Measurements from ENCODE around the gene SLC2A13. TPM values are rescaled to one million over a fixed set of nuclear protein-coding genes. Genes with fewer than 3 reads are reported as not detected.
"Not testable (repeated sequence)": the region's sequence is repeated elsewhere in the genome, so short reads cannot be mapped to it uniquely, and the experiment has no call there.

SLC2A13 gene
- total and polyA plus RNA-seq, 4 donors: 3.2 to 21.4 (median 7.4) TPM

DNA sequence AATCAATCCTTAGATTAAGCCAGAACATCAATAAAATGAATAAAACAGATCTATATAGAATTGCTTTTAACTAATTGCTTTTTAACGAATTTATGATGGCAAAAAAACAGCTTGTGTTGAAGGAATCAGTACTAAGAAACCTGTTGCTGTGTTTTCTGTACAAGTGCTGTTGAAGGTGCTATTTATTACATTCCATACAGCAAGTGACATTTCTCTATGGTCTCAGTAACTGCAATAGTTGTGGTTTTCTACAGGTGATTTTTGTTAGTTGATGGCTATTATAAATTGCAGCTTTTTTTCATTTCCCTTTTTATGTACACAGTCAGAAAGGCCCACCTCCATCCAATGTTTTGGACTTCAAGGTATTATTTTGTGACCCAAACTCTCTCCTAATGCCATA is 56.6 kb downstream of the SLC2A13 start:
- Histone ChIP-seq H3K4me3 (no peak overlapping the region), H3K27me3 (ENCODE audit: control insufficient read depth in 3 of 3, insufficient read depth in 3 of 3, low read length in 2 of 3) (no peaks in the 10 kb centered on the region), H3K4me1 (ENCODE audit: control insufficient read depth in 5 of 5, insufficient read depth in 5 of 5, low read length in 5 of 5) (peaks cover 0 to 2% (median 0%) of the 10 kb centered on the region in 5 donors), H3K9ac (ENCODE audit: insufficient read depth in 1 of 2, low read length in 2 of 2) (no peak overlapping the region), H3K27ac (ENCODE audit: low read depth in 1 of 2, low read length in 1 of 2) (no peak overlapping the region), H3K9me3 (ENCODE audit: control insufficient read depth in 4 of 4, insufficient read depth in 3 of 4, low read length in 3 of 4) (no peaks in the 10 kb centered on the region), H3K36me3 (ENCODE audit: control insufficient read depth in 4 of 4, insufficient read depth in 4 of 4, low read length in 4 of 4) (no peaks in the 10 kb centered on the region)
- TF ChIP-seq, protein P1, sequence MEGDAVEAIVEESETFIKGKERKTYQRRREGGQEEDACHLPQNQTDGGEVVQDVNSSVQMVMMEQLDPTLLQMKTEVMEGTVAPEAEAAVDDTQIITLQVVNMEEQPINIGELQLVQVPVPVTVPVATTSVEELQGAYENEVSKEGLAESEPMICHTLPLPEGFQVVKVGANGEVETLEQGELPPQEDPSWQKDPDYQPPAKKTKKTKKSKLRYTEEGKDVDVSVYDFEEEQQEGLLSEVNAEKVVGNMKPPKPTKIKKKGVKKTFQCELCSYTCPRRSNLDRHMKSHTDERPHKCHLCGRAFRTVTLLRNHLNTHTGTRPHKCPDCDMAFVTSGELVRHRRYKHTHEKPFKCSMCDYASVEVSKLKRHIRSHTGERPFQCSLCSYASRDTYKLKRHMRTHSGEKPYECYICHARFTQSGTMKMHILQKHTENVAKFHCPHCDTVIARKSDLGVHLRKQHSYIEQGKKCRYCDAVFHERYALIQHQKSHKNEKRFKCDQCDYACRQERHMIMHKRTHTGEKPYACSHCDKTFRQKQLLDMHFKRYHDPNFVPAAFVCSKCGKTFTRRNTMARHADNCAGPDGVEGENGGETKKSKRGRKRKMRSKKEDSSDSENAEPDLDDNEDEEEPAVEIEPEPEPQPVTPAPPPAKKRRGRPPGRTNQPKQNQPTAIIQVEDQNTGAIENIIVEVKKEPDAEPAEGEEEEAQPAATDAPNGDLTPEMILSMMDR (IDR thresholded peaks at IDR 0.05; ENCODE audit: control extremely low read depth, extremely low read depth): no peak
- DNase-seq: no peak
- ATAC-seq (ENCODE audit: insufficient read depth, low FRiP score): no peak
- 91 to 95% methylated on average over 1 of the region's 1 CpG for WGBS, 2 donors

DNA sequence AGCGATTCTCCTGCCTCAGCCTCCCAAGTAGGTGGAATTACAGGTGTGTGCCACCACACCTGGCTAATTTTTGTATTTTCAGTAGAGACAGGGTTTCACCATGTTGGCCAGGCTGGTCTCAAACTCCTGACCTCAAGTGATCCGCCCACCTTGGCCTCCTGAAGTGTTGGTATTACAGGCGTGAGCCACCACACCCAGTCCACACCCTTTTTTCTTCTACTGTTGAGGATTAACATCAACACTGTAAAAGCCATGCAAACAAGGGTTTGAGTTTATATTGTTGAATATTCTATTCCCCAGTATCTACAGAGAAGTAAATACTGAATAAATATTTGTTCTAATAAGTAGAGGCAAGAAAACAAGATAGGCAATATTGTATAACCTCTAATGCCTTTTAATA is 58.9 kb downstream of the SLC2A13 start:
- H3K4me3 ChIP-seq; H3K36me3 ChIP-seq (ENCODE audit: control insufficient read depth in 4 of 4, insufficient read depth in 4 of 4, low read length in 4 of 4); H3K27ac ChIP-seq (ENCODE audit: low read depth in 1 of 2, low read length in 1 of 2); DNase-seq; ATAC-seq (ENCODE audit: insufficient read depth, low FRiP score); H3K9ac ChIP-seq (ENCODE audit: insufficient read depth in 1 of 2, low read length in 2 of 2); H3K4me1 ChIP-seq (ENCODE audit: control insufficient read depth in 5 of 5, insufficient read depth in 5 of 5, low read length in 5 of 5); H3K9me3 ChIP-seq (ENCODE audit: control insufficient read depth in 4 of 4, insufficient read depth in 3 of 4, low read length in 3 of 4); H3K27me3 ChIP-seq (ENCODE audit: control insufficient read depth in 3 of 3, insufficient read depth in 3 of 3, low read length in 2 of 3): not testable (repeated sequence)
- 86 to 95% methylated on average over 3 of the region's 3 CpGs for WGBS, 2 donors

DNA sequence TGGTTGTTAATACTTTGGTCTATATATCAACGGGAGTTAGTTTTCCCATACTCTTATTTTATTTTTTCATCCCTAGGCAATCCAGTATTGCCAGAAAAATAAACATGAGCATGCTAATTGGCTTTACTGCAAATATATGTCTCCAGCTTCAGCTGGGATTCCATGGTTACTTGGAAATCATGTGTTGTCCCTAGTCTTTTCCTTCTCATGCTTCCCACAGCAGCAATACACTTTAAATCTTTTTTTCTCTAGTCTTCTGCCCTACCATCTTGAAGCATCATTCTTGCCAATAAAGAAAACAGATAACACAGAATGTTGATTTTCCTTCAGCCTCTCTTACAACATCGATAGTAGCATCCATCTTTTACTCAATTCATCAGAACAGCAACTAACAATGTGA is 60.2 kb downstream of the SLC2A13 start:
- Histone ChIP-seq H3K27me3 (ENCODE audit: control insufficient read depth in 3 of 3, insufficient read depth in 3 of 3, low read length in 2 of 3) (no peaks in the 10 kb centered on the region), H3K4me1 (ENCODE audit: control insufficient read depth in 5 of 5, insufficient read depth in 5 of 5, low read length in 5 of 5) (peaks cover 0 to 2% (median 0%) of the 10 kb centered on the region in 5 donors), H3K9me3 (ENCODE audit: control insufficient read depth in 4 of 4, insufficient read depth in 3 of 4, low read length in 3 of 4) (no peaks in the 10 kb centered on the region), H3K4me3 (no peak overlapping the region), H3K36me3 (ENCODE audit: control insufficient read depth in 4 of 4, insufficient read depth in 4 of 4, low read length in 4 of 4) (no peaks in the 10 kb centered on the region), H3K27ac (ENCODE audit: low read depth in 1 of 2, low read length in 1 of 2) (no peak overlapping the region), H3K9ac (ENCODE audit: insufficient read depth in 1 of 2, low read length in 2 of 2) (no peak overlapping the region)
- TF ChIP-seq, protein P1 (IDR thresholded peaks at IDR 0.05; ENCODE audit: control extremely low read depth, extremely low read depth): no peak
- WGBS, 2 donors: 89 to 93% methylated on average over 2 of the region's 2 CpGs
- ATAC-seq (ENCODE audit: insufficient read depth, low FRiP score): no peak
- DNase-seq: peak in 2 of 3 donors; percentile 63 to 65

DNA sequence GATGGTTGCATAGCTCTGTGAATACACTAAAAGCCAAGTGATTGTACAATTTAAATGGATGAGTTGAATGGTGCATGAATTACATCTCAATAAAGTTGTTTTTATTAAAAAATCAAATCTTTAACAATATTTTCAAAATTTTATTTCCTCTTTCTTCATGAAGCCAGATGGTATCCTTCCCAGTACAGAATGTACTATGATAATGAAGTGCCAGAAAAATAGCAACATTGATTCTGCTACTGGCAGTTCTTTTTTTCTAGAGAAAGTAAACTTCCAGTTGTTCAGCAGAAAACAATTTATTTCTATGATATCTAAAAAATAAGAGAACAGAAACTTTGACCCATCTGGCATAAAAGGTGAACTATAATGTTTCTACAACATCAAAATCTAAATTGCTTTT is 61.5 kb downstream of the SLC2A13 start:
- Histone ChIP-seq H3K27ac (ENCODE audit: low read depth in 1 of 2, low read length in 1 of 2) (no peak overlapping the region), H3K4me1 (ENCODE audit: control insufficient read depth in 5 of 5, insufficient read depth in 5 of 5, low read length in 5 of 5) (no peaks in the 10 kb centered on the region), H3K9me3 (ENCODE audit: control insufficient read depth in 4 of 4, insufficient read depth in 3 of 4, low read length in 3 of 4) (no peaks in the 10 kb centered on the region), H3K4me3 (no peak overlapping the region), H3K36me3 (ENCODE audit: control insufficient read depth in 4 of 4, insufficient read depth in 4 of 4, low read length in 4 of 4) (no peaks in the 10 kb centered on the region), H3K9ac (ENCODE audit: insufficient read depth in 1 of 2, low read length in 2 of 2) (no peak overlapping the region), H3K27me3 (ENCODE audit: control insufficient read depth in 3 of 3, insufficient read depth in 3 of 3, low read length in 2 of 3) (no peaks in the 10 kb centered on the region)
- DNase-seq (peak in 2 of 3 donors; percentile 30 to 53), ATAC-seq (ENCODE audit: insufficient read depth, low FRiP score) (no peak)
- TF ChIP-seq, protein P1 (IDR thresholded peaks at IDR 0.05; ENCODE audit: control extremely low read depth, extremely low read depth): no peak

All from lung (tissue), 12 donors.